HepG2 (cell line): ENCODE data around the gene THADA. TPM values are rescaled to one million over a fixed set of nuclear protein-coding genes. Genes with fewer than 3 reads are reported as not detected.

Source experiments
- ATAC-seq: fragments of 200-7000 bp; cut with Tn5 transposase; 3 replicates; pipeline ENCODE4 v1.9.1; 2020; ENCODE audit warnings: mild to moderate bottlenecking, moderate library complexity
- BruUV-seq: library from RNA; stranded (reverse); fragments of 400-500 nt; replicated peaks from 2 replicates; lab custom pipeline; 2021; lab: Mats Ljungman, UMichigan
- CTCF ChIA-PET: fragments of 300-600 bp; formaldehyde crosslinking; extraction: SDS; loops from one replicate; lab custom pipeline; 2021; ENCODE audit warnings: low total read pairs, inconsistent platforms, low intra/inter-chr PET ratio; lab: Yijun Ruan, JAX
- POLR2A ChIA-PET: fragments of 350-600 bp; sonication (Branson Sonifier 250); formaldehyde crosslinking; loops from one replicate; lab custom pipeline; 2020; ENCODE audit warnings: antibody characterized with exemption, inconsistent platforms; lab: Yijun Ruan, JAX
- DNase-seq: peaks from one replicate; pipeline ENCODE4 v3.0.0-alpha.2; 2015; ENCODE audit warnings: low spot score
- FAIRE-seq: peaks from 3 replicates; lab custom pipeline; 2011; peaks lifted over from hg19 to GRCh38; lab: Jason Lieb, UNC
- H2AFZ ChIP-seq: one replicate; pipeline ENCODE4 v1.6.1; 2011; ENCODE audit warnings: low read length, inconsistent platforms
- H3K27ac ChIP-seq: fragments of 300-600 bp; 3 replicates; pipeline ENCODE4 v1.8.0; 2011; ENCODE audit warnings: mixed run types, mild to moderate bottlenecking, mixed read lengths, low read length, inconsistent platforms; ENCODE audit not compliant: insufficient read depth; ENCODE audit errors: extremely low read length
- H3K27me3 ChIP-seq, 2 experiments: fragments of 200-600 bp in 1 of 2; 2 replicates in 1 of 2; 3 replicates in 1 of 2; pipeline versions ENCODE4 v1.6.0 to v1.8.0; 2011; ENCODE audit warnings: low read length in 2 of 2, mild to moderate bottlenecking in 2 of 2, moderate library complexity in 2 of 2, inconsistent platforms in 1 of 2; ENCODE audit not compliant: insufficient read depth in 2 of 2, control insufficient read depth in 1 of 2
- H3K36me3 ChIP-seq, 2 experiments: fragments of 200-600 bp in 1 of 2; replicated peaks in 1 of 2; 2 replicates in 1 of 2; 3 replicates in 1 of 2; pipeline versions ENCODE4 v1.5.1 to v1.8.0; 2011; ENCODE audit warnings: low read length in 2 of 2, inconsistent platforms in 1 of 2; ENCODE audit not compliant: insufficient read depth in 2 of 2, control insufficient read depth in 1 of 2
- H3K4me1 ChIP-seq: 2 replicates; pipeline ENCODE4 v1.5.1; 2012; ENCODE audit warnings: low read length, inconsistent platforms; ENCODE audit not compliant: insufficient read depth
- H3K4me2 ChIP-seq: 2 replicates; pipeline ENCODE4 v1.6.0; 2011; ENCODE audit warnings: low read depth, low read length, inconsistent platforms
- H3K4me3 ChIP-seq, 3 experiments: fragments of 200-600 bp in 1 of 3; sonication (generic), shearing (Covaris generic) in 1 of 3; replicated peaks in 1 of 3; 2 replicates each; pipeline ENCODE4 v1.5.1; 2011 to 2016; ENCODE audit warnings: low read length in 3 of 3, inconsistent platforms in 2 of 3, low read depth in 2 of 3, mild to moderate bottlenecking in 2 of 3, control low read depth in 1 of 3, mixed read lengths in 1 of 3; ENCODE audit not compliant: insufficient read depth in 1 of 3
- H3K79me2 ChIP-seq: one replicate; pipeline ENCODE4 v1.6.1; 2011; ENCODE audit warnings: low read length, inconsistent platforms; ENCODE audit not compliant: insufficient read depth
- H3K9ac ChIP-seq: 2 replicates; pipeline ENCODE4 v1.6.0; 2011; ENCODE audit warnings: mild to moderate bottlenecking, low read depth, low read length, inconsistent platforms; ENCODE audit not compliant: insufficient read depth
- H3K9me3 ChIP-seq: 2 replicates; pipeline ENCODE4 v1.5.1; 2012; ENCODE audit warnings: mild to moderate bottlenecking, low read length
- H4K20me1 ChIP-seq: 2 replicates; pipeline ENCODE4 v1.6.0; 2011; ENCODE audit warnings: inconsistent platforms, mild to moderate bottlenecking, low read length, moderate library complexity; ENCODE audit not compliant: insufficient read depth
- HOXA7 ChIP-seq: sonication (generic); formaldehyde crosslinking; IDR thresholded peaks from 2 replicates; pipeline ENCODE4 v1.8.1; 2022; ENCODE audit warnings: mild to moderate bottlenecking, missing genetic modification reagents, moderate library complexity
- MAZ ChIP-seq, 2 experiments: sonication (generic) in 1 of 2; formaldehyde crosslinking in 1 of 2; IDR thresholded peaks; 2 replicates each; pipeline versions ENCODE4 v1.5.0 to v1.6.1; 2012 to 2020; ENCODE audit warnings: low read depth in 2 of 2, mild to moderate bottlenecking in 2 of 2, borderline replicate concordance in 1 of 2, improper control_type of control experiment in 1 of 2, low read length in 1 of 2, missing genetic modification reagents in 1 of 2, moderate library complexity in 1 of 2
- MXD4 ChIP-seq: IDR thresholded peaks from 2 replicates; pipeline ENCODE4 v1.6.1; 2016; ENCODE audit warnings: mild to moderate bottlenecking, missing biosample characterization, missing genetic modification reagents
- NCOA5 ChIP-seq: sonication (generic); formaldehyde crosslinking; IDR thresholded peaks from 2 replicates; pipeline ENCODE4 v1.4.0; 2020; ENCODE audit warnings: missing genetic modification reagents
- TAF15 ChIP-seq: fragments of 200-400 bp; formaldehyde crosslinking; IDR thresholded peaks from one replicate; pipeline ENCODE4 v1.6.1; 2018; ENCODE audit warnings: mild to moderate bottlenecking, low read depth, low read length; ENCODE audit not compliant: poor library complexity, severe bottlenecking
- ZBTB44 ChIP-seq: sonication (generic); formaldehyde crosslinking; IDR thresholded peaks from 2 replicates; pipeline ENCODE4 v1.4.0; 2020; ENCODE audit warnings: missing genetic modification reagents
- ZNF24 ChIP-seq: fragments of 450-650 bp; IDR thresholded peaks from 2 replicates; pipeline ENCODE4 v1.6.1; 2017; ENCODE audit warnings: antibody characterized with exemption, mild to moderate bottlenecking
- ZNF547 ChIP-seq: sonication (generic); formaldehyde crosslinking; IDR thresholded peaks from 2 replicates; pipeline ENCODE4 v1.5.1; 2020; ENCODE audit warnings: mild to moderate bottlenecking, missing genetic modification reagents
- ZNF558 ChIP-seq: sonication (generic); formaldehyde crosslinking; IDR thresholded peaks from 2 replicates; pipeline ENCODE4 v1.9.0; 2022; ENCODE audit warnings: mild to moderate bottlenecking, missing genetic modification reagents, borderline replicate concordance
- ZNF839 ChIP-seq: sonication (generic); formaldehyde crosslinking; IDR thresholded peaks from 2 replicates; pipeline ENCODE4 v1.4.0; 2020; ENCODE audit warnings: missing genetic modification reagents, mild to moderate bottlenecking, borderline replicate concordance
- ZSCAN5A ChIP-seq: sonication (generic); formaldehyde crosslinking; IDR thresholded peaks from 2 replicates; pipeline ENCODE4 v1.8.0; 2022; ENCODE audit warnings: mild to moderate bottlenecking, missing genetic modification reagents, borderline replicate concordance
- in situ Hi-C: cut with HindIII; loops from 2 replicates; pipeline ENCODE4 v1.10.0; 2017; ENCODE audit warnings: low pct_unique_long_range_greater_than_20kb; ENCODE audit not compliant: extremely low pct_ligation_motif_present
- intact Hi-C: fragments of 100-400 bp; cut with micrococcal nuclease; formaldehyde crosslinking; loops from one replicate; pipeline ENCODE4 v1.10.0; 2022; ENCODE audit not compliant: unreplicated experiment
- polyA plus RNA-seq, 8 experiments: library from polyadenylated mRNA; depleted of rRNA in 3 of 8; stranded (reverse) in 7 of 8; unstranded in 1 of 8; fragments of >200 nt; fragmentation: Illumina TruSeq in 4 of 8; extraction: Trizol in 4 of 8; gene quantifications; 2 replicates each; pipeline versions ENCODE4 v1.2.1 to v1.2.3, GENCODE V29; 2011 to 2016; ENCODE audit warnings: low read depth in 4 of 8, missing spikeins in 1 of 8, mixed read lengths in 1 of 8; ENCODE audit not compliant: insufficient read depth in 1 of 8
- total RNA-seq, 5 experiments: library from RNA; depleted of rRNA; stranded (reverse); fragments of >200 nt; fragmentation: Illumina TruSeq; extraction: Trizol; gene quantifications; 2 replicates each; pipeline ENCODE4 v1.2.3, GENCODE V29; 2016; ENCODE audit warnings: low read depth in 1 of 5
- TF ChIP-seq, protein P1 (sequence below): sonication (generic); formaldehyde crosslinking; IDR thresholded peaks from 2 replicates; pipeline ENCODE4 v1.9.0; 2021; ENCODE audit warnings: missing genetic modification reagents, borderline replicate concordance
- TF ChIP-seq, protein P2 (sequence below): sonication (generic); formaldehyde crosslinking; IDR thresholded peaks from 2 replicates; pipeline ENCODE4 v1.8.0; 2022; ENCODE audit warnings: mild to moderate bottlenecking, missing genetic modification reagents, moderate library complexity
- TF ChIP-seq, protein P3 (sequence below): sonication (generic); formaldehyde crosslinking; IDR thresholded peaks from 2 replicates; pipeline ENCODE4 v1.8.1; 2022; ENCODE audit warnings: mild to moderate bottlenecking, missing genetic modification reagents

THADA gene
- total and polyA plus RNA-seq, 2 of the 13 experiments (the other 11 are each of a cell fraction or from before 2014, with no cell fraction given): 12.7 to 21.7 TPM

- ATAC-seq (no peak), DNase-seq (no peak), FAIRE-seq (no peak)
- Histone ChIP-seq H3K9me3 (no peaks in the 10 kb centered on the region), H3K4me3 (no peak overlapping the region), H2AFZ (no peak overlapping the region), H3K9ac (no peak overlapping the region), H3K4me1 (peaks cover 70% of the 10 kb centered on the region), H3K4me2 (no peak overlapping the region), H3K79me2 (no peaks in the 10 kb centered on the region), H3K27me3 (no peaks in the 10 kb centered on the region), H3K27ac (no peak overlapping the region), H3K36me3 (no peaks in the 10 kb centered on the region), H4K20me1 (no peaks in the 10 kb centered on the region)
- ChIA-PET CTCF (no interaction called here), POLR2A (no interaction called here)
- in situ Hi-C loops (no loop called here), intact Hi-C loops (no loop called here)
- BruUV-seq: no TSS peak
- TF ChIP-seq, protein P1, sequence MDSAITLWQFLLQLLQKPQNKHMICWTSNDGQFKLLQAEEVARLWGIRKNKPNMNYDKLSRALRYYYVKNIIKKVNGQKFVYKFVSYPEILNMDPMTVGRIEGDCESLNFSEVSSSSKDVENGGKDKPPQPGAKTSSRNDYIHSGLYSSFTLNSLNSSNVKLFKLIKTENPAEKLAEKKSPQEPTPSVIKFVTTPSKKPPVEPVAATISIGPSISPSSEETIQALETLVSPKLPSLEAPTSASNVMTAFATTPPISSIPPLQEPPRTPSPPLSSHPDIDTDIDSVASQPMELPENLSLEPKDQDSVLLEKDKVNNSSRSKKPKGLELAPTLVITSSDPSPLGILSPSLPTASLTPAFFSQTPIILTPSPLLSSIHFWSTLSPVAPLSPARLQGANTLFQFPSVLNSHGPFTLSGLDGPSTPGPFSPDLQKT (CRISPR knock-in tag): no peak
- TF ChIP-seq ZBTB44 (CRISPR knock-in tag) (no peak), ZSCAN5A (no peak), MAZ (IDR thresholded peaks at IDR 0.05; ENCODE audit: borderline replicate concordance, low read depth, low read length) (no peak), MAZ (CRISPR knock-in tag; IDR thresholded peaks at IDR 0.05; ENCODE audit: low read depth) (no peak), ZNF24 (no peak), MXD4 (no peak), HOXA7 (CRISPR knock-in tag) (no peak), TAF15 (no peak), ZNF558 (CRISPR knock-in tag) (no peak), ZNF547 (CRISPR knock-in tag) (no peak), ZNF839 (CRISPR knock-in tag) (no peak), NCOA5 (no peak)
- TF ChIP-seq, protein P2, sequence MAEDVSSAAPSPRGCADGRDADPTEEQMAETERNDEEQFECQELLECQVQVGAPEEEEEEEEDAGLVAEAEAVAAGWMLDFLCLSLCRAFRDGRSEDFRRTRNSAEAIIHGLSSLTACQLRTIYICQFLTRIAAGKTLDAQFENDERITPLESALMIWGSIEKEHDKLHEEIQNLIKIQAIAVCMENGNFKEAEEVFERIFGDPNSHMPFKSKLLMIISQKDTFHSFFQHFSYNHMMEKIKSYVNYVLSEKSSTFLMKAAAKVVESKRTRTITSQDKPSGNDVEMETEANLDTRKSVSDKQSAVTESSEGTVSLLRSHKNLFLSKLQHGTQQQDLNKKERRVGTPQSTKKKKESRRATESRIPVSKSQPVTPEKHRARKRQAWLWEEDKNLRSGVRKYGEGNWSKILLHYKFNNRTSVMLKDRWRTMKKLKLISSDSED (CRISPR knock-in tag): no peak
- TF ChIP-seq, protein P3, sequence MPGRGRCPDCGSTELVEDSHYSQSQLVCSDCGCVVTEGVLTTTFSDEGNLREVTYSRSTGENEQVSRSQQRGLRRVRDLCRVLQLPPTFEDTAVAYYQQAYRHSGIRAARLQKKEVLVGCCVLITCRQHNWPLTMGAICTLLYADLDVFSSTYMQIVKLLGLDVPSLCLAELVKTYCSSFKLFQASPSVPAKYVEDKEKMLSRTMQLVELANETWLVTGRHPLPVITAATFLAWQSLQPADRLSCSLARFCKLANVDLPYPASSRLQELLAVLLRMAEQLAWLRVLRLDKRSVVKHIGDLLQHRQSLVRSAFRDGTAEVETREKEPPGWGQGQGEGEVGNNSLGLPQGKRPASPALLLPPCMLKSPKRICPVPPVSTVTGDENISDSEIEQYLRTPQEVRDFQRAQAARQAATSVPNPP (CRISPR knock-in tag): no peak
These were observed 292.8 kb downstream of the THADA start for GRCh38 chr2:43302961-43303494.
